Jurkat, Clone E6-1 (cell line): Measurements from ENCODE around the gene COL6A5.
"Not testable (repeated sequence)": the region's sequence is repeated elsewhere in the genome, so short reads cannot be mapped to it uniquely, and the experiment has no call there.

Experiments
- DNase-seq: peaks from one replicate; pipeline ENCODE4 v3.0.0-alpha.2; 2011; ENCODE audit warnings: low read depth, low spot score
- H3K4me3 ChIP-seq: 2 replicates; pipeline ENCODE4 v1.5.1; 2011; ENCODE audit warnings: mild to moderate bottlenecking, low read length, control low read depth, moderate library complexity

Gene COL6A5

GRCh38 chr3:130430266-130430665, 84.8 kb downstream of the COL6A5 start:
- no peak overlapping the region for H3K4me3 ChIP-seq
- DNase-seq = no peak

- not testable (repeated sequence) for H3K4me3 ChIP-seq, DNase-seq
Measured at GRCh38 chr3:130432086-130432485, 86.6 kb downstream of the COL6A5 start.

- H3K4me3 ChIP-seq = no peak overlapping the region
- DNase-seq = no peak
Measured at GRCh38 chr3:130433306-130433705, 87.8 kb downstream of the COL6A5 start.

GRCh38 chr3:130442284-130442683, 96.8 kb downstream of the COL6A5 start:
- no peak for DNase-seq
- H3K4me3 ChIP-seq = no peak overlapping the region

- not testable (repeated sequence) for DNase-seq
Measured at GRCh38 chr3:130446840-130447239, 101.4 kb downstream of the COL6A5 start.

GRCh38 chr3:130448155-130448554, 102.7 kb downstream of the COL6A5 start:
- not testable (repeated sequence) for DNase-seq, H3K4me3 ChIP-seq

More at GRCh38 chr3:130446840-130447239, 101.4 kb downstream of the COL6A5 start:
- H3K4me3 ChIP-seq = not testable (repeated sequence)

- H3K4me3 ChIP-seq = no peak overlapping the region
- no peak for DNase-seq
Measured at GRCh38 chr3:130456540-130456939, 111.1 kb downstream of the COL6A5 start.

GRCh38 chr3:130457671-130458070, 112.2 kb downstream of the COL6A5 start:
- no peak overlapping the region for H3K4me3 ChIP-seq

GRCh38 chr3:130459944-130460343, 114.5 kb downstream of the COL6A5 start:
- H3K4me3 ChIP-seq = no peak overlapping the region
- no peak for DNase-seq

More at GRCh38 chr3:130457671-130458070, 112.2 kb downstream of the COL6A5 start:
- no peak for DNase-seq

- no peak for DNase-seq
- H3K4me3 ChIP-seq = no peak overlapping the region
Measured at GRCh38 chr3:130462089-130462488, 116.6 kb downstream of the COL6A5 start.

- no peak overlapping the region for H3K4me3 ChIP-seq
- no peak for DNase-seq
Measured at GRCh38 chr3:130463221-130463620, 117.7 kb downstream of the COL6A5 start.

- H3K4me3 ChIP-seq = no peak overlapping the region
- no peak for DNase-seq
Measured at GRCh38 chr3:130465521-130465920, 120.0 kb downstream of the COL6A5 start.

GRCh38 chr3:130468311-130468710, 122.8 kb downstream of the COL6A5 start:
- no peak overlapping the region for H3K4me3 ChIP-seq
- DNase-seq = no peak

- DNase-seq = no peak
- no peak overlapping the region for H3K4me3 ChIP-seq
Measured at GRCh38 chr3:130470126-130470525, 124.7 kb downstream of the COL6A5 start.

- DNase-seq = no peak
- H3K4me3 ChIP-seq = no peak overlapping the region
Measured at GRCh38 chr3:130473416-130473815, 127.9 kb downstream of the COL6A5 start.

- peak; percentile 22 for DNase-seq
- no peak overlapping the region for H3K4me3 ChIP-seq
Measured at GRCh38 chr3:130480736-130481135, 135.3 kb downstream of the COL6A5 start.

GRCh38 chr3:130488288-130488687, 142.8 kb downstream of the COL6A5 start:
- DNase-seq = no peak
- no peak overlapping the region for H3K4me3 ChIP-seq

GRCh38 chr3:130488769-130489450, 143.4 kb downstream of the COL6A5 start:
- H3K4me3 ChIP-seq = no peak overlapping the region
- no peak for DNase-seq

GRCh38 chr3:130490241-130490640, 144.8 kb downstream of the COL6A5 start:
- DNase-seq = no peak

GRCh38 chr3:130491431-130491830, 146.0 kb downstream of the COL6A5 start:
- H3K4me3 ChIP-seq = no peak overlapping the region
- DNase-seq = no peak

More at GRCh38 chr3:130490241-130490640, 144.8 kb downstream of the COL6A5 start:
- no peak overlapping the region for H3K4me3 ChIP-seq

GRCh38 chr3:130504701-130505100, 159.2 kb downstream of the COL6A5 start:
- no peak overlapping the region for H3K4me3 ChIP-seq
- no peak for DNase-seq
